Stimulated activated CD8-positive, alpha-beta memory T cell treated with anti-CD3 and anti-CD28 coated beads, Interleukin-4, amount 100 ng/mL, for 24 hours (primary cell): Measurements from ENCODE around the gene KLF4.

Experiments
- DNase-seq: peaks from one replicate; pipeline ENCODE4 v3.0.0-alpha.2; 2020; ENCODE audit warnings: low read depth

The KLF4 gene

GRCh38 chr9:107487521-107488374 is 1.8 kb downstream of the KLF4 start:
- no peak for DNase-seq

GRCh38 chr9:107486674-107487520 is 2.7 kb downstream of the KLF4 start:
- DNase-seq: no peak

GRCh38 chr9:107485458-107486043 is 4.0 kb downstream of the KLF4 start:
- no peak for DNase-seq

- DNase-seq: no peak
Observed at GRCh38 chr9:107484117-107484723, 5.3 kb downstream of the KLF4 start.

- DNase-seq: no peak
Observed at GRCh38 chr9:107483666-107484065, 5.9 kb downstream of the KLF4 start.

- DNase-seq: no peak
Observed at GRCh38 chr9:107481035-107481434, 8.5 kb downstream of the KLF4 start.

GRCh38 chr9:107480386-107480789 is 9.2 kb downstream of the KLF4 start:
- no peak for DNase-seq

- DNase-seq: no peak
Observed at GRCh38 chr9:107478805-107479204, 10.8 kb downstream of the KLF4 start.

GRCh38 chr9:107474124-107474523 is 15.4 kb downstream of the KLF4 start:
- no peak for DNase-seq

- no peak for DNase-seq
Observed at GRCh38 chr9:107472581-107473340, 16.8 kb downstream of the KLF4 start.

GRCh38 chr9:107471552-107471951 is 18.0 kb downstream of the KLF4 start:
- DNase-seq: no peak

GRCh38 chr9:107467416-107467815 is 22.2 kb downstream of the KLF4 start:
- no peak for DNase-seq

- no peak for DNase-seq
Observed at GRCh38 chr9:107466826-107467225, 22.7 kb downstream of the KLF4 start.

- no peak for DNase-seq
Observed at GRCh38 chr9:107465467-107466451, 23.8 kb downstream of the KLF4 start.

- DNase-seq: no peak
Observed at GRCh38 chr9:107464516-107464915, 25.1 kb downstream of the KLF4 start.

GRCh38 chr9:107462691-107463090 is 26.9 kb downstream of the KLF4 start:
- DNase-seq: no peak

GRCh38 chr9:107460153-107461023 is 29.2 kb downstream of the KLF4 start:
- DNase-seq: no peak

GRCh38 chr9:107455425-107456135 is 34.0 kb downstream of the KLF4 start:
- no peak for DNase-seq

GRCh38 chr9:107453479-107453878 is 36.1 kb downstream of the KLF4 start:
- DNase-seq: no peak
